Measurements from ENCODE around the gene EPHA7. TPM values are rescaled to one million over a fixed set of nuclear protein-coding genes. Genes with fewer than 3 reads are reported as not detected.

The EPHA7 gene
- polyA plus RNA-seq, 2 of the 4 experiments (the other 2 are of a cell fraction) = 0.45 to 0.56 TPM

DNA sequence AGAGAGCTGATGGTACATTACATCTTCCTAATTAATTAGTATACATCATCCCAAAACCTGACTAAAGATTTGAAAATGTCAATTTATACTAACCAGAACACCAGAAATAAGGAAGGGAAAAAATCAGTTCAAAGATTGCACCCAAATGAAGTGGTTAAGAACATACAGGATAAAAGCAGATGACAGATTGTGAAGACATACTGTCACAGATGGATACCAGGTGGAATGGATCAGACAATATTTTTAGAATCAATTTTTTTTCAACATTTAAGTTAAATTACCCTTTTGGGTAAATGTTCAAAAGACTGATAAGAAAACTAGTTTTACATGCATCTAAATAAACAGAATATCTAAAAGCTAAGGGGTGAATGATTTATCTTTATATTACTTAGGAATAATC is 47.6 kb downstream of the EPHA7 start:
- DNase-seq (ENCODE audit: low read depth in 1 of 2, low spot score in 1 of 2) (no peak), ATAC-seq (no peak), FAIRE-seq (no peak)
- no peaks in the 10 kb centered on the region for H3K9me3 ChIP-seq
- CTCF ChIA-PET = no interaction called here
- H3K4me2 ChIP-seq = no peak overlapping the region
- H3K4me3 ChIP-seq = no peak overlapping the region
- POLR2A ChIA-PET = no interaction called here
- no peaks in the 10 kb centered on the region for H3K4me1 ChIP-seq
- no peak overlapping the region for H3K27ac ChIP-seq
- TF ChIP-seq JUN (IDR thresholded peaks at IDR 0.05) (no peak), EP300 (IDR thresholded peaks at IDR 0.05) (no peak), ZC3H11A (IDR thresholded peaks at IDR 0.05) (no peak), MAZ (IDR thresholded peaks at IDR 0.05; ENCODE audit: borderline replicate concordance, low read depth, low read length) (no peak), TP53 (CRISPR knock-in tag; IDR thresholded peaks at IDR 0.05) (no peak), SREBF2 (IDR thresholded peaks at IDR 0.05) (no peak), PHF8 (IDR thresholded peaks at IDR 0.05; ENCODE audit: borderline replicate concordance, low read depth) (no peak), ZNF302 (CRISPR knock-in tag; IDR thresholded peaks at IDR 0.05) (no peak), CEBPB (IDR thresholded peaks at IDR 0.05) (no peak), GATA3 (IDR thresholded peaks at IDR 0.05; ENCODE audit: borderline replicate concordance) (no peak), TFCP2L1 (CRISPR knock-in tag; IDR thresholded peaks at IDR 0.05) (no peak), CBX8 (IDR thresholded peaks at IDR 0.05) (no peak), BHLHE40 (IDR thresholded peaks at IDR 0.05; ENCODE audit: low read depth, low read length) (no peak), FOSL2 (IDR thresholded peaks at IDR 0.05) (no peak), FOSL2 (CRISPR knock-in tag; IDR thresholded peaks at IDR 0.05) (no peak)
- TF ChIP-seq, protein P1, sequence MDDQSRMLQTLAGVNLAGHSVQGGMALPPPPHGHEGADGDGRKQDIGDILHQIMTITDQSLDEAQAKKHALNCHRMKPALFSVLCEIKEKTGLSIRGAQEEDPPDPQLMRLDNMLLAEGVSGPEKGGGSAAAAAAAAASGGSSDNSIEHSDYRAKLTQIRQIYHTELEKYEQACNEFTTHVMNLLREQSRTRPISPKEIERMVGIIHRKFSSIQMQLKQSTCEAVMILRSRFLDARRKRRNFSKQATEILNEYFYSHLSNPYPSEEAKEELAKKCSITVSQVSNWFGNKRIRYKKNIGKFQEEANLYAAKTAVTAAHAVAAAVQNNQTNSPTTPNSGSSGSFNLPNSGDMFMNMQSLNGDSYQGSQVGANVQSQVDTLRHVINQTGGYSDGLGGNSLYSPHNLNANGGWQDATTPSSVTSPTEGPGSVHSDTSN (IDR thresholded peaks at IDR 0.05) = no peak
- TF ChIP-seq, protein P2, sequence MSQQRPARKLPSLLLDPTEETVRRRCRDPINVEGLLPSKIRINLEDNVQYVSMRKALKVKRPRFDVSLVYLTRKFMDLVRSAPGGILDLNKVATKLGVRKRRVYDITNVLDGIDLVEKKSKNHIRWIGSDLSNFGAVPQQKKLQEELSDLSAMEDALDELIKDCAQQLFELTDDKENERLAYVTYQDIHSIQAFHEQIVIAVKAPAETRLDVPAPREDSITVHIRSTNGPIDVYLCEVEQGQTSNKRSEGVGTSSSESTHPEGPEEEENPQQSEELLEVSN (IDR thresholded peaks at IDR 0.05; ENCODE audit: borderline replicate concordance, low read depth) = no peak
- TF ChIP-seq, protein P3, sequence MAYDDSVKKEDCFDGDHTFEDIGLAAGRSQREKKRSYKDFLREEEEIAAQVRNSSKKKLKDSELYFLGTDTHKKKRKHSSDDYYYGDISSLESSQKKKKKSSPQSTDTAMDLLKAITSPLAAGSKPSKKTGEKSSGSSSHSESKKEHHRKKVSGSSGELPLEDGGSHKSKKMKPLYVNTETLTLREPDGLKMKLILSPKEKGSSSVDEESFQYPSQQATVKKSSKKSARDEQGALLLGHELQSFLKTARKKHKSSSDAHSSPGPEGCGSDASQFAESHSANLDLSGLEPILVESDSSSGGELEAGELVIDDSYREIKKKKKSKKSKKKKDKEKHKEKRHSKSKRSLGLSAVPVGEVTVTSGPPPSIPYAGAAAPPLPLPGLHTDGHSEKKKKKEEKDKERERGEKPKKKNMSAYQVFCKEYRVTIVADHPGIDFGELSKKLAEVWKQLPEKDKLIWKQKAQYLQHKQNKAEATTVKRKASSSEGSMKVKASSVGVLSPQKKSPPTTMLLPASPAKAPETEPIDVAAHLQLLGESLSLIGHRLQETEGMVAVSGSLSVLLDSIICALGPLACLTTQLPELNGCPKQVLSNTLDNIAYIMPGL (CRISPR knock-in tag; IDR thresholded peaks at IDR 0.05; ENCODE audit: borderline replicate concordance) = no peak

DNA sequence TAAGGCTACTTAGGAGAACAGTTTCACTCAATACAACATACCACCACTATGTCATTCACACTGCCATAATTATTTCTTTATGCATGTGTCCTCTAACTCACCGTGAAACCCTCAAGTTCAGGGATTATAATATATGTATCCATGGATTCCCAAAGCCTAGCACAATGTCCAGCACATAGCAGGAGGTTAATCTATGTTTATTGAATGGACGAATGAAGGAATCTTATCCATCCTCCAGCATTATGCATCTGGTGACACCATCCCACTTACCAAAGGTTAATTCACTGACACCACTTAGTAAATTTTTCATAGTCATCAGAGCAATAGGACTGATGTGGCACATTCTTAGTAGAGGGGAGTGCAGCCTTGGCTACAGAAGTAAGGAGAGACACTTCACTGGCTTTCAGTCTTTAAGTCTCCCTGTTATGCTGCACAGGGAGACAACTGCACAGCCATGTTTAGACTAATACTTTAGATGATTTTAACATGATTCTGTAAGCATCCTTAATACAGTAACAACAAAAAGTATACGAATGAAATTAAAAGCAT is 49.7 kb downstream of the EPHA7 start:
- Histone ChIP-seq H3K4me3 (no peak overlapping the region), H3K9me3 (no peaks in the 10 kb centered on the region), H3K27ac (no peak overlapping the region), H3K4me2 (no peak overlapping the region), H3K4me1 (no peaks in the 10 kb centered on the region)
- FAIRE-seq (no peak), ATAC-seq (no peak), DNase-seq (ENCODE audit: low read depth in 1 of 2, low spot score in 1 of 2) (no peak)
- TF ChIP-seq FOXS1 (CRISPR knock-in tag; IDR thresholded peaks at IDR 0.05) (no peak), POLR2A (IDR thresholded peaks at IDR 0.05; ENCODE audit: low read length) (no peak), GATA3 (IDR thresholded peaks at IDR 0.05; ENCODE audit: borderline replicate concordance) (no peak), CBX2 (IDR thresholded peaks at IDR 0.05; ENCODE audit: borderline replicate concordance, low read depth) (no peak), EP300 (IDR thresholded peaks at IDR 0.05) (no peak), HOXB13 (CRISPR knock-in tag; IDR thresholded peaks at IDR 0.05; ENCODE audit: low read depth) (no peak), FOSB (CRISPR knock-in tag; IDR thresholded peaks at IDR 0.05) (no peak), CHD4 (IDR thresholded peaks at IDR 0.05; ENCODE audit: borderline replicate concordance) (no peak), RFX5 (IDR thresholded peaks at IDR 0.05) (no peak), BHLHE40 (IDR thresholded peaks at IDR 0.05; ENCODE audit: low read depth, low read length) (no peak), NFE2L2 (conservative IDR thresholded peaks at IDR 0.05; ENCODE audit: low read length) (no peak), HEYL (CRISPR knock-in tag; IDR thresholded peaks at IDR 0.05) (no peak), MAZ (IDR thresholded peaks at IDR 0.05; ENCODE audit: borderline replicate concordance, low read depth, low read length) (no peak)
- TF ChIP-seq, protein P4, sequence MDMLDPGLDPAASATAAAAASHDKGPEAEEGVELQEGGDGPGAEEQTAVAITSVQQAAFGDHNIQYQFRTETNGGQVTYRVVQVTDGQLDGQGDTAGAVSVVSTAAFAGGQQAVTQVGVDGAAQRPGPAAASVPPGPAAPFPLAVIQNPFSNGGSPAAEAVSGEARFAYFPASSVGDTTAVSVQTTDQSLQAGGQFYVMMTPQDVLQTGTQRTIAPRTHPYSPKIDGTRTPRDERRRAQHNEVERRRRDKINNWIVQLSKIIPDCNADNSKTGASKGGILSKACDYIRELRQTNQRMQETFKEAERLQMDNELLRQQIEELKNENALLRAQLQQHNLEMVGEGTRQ (IDR thresholded peaks at IDR 0.05) = no peak
- TF ChIP-seq, protein P5, sequence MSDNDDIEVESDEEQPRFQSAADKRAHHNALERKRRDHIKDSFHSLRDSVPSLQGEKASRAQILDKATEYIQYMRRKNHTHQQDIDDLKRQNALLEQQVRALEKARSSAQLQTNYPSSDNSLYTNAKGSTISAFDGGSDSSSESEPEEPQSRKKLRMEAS (IDR thresholded peaks at IDR 0.05) = no peak
- TF ChIP-seq, protein P6, sequence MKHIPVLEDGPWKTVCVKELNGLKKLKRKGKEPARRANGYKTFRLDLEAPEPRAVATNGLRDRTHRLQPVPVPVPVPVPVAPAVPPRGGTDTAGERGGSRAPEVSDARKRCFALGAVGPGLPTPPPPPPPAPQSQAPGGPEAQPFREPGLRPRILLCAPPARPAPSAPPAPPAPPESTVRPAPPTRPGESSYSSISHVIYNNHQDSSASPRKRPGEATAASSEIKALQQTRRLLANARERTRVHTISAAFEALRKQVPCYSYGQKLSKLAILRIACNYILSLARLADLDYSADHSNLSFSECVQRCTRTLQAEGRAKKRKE (CRISPR knock-in tag; IDR thresholded peaks at IDR 0.05; ENCODE audit: low read depth) = no peak
- ChIA-PET CTCF (no interaction called here), POLR2A (no interaction called here)
- 3% methylated on average over 3 of the region's 3 CpGs for WGBS (ENCODE audit: missing lambda C conversion rate)
